HG02798 (cell line): ENCODE results near the gene DHX57.

Experiments
- ATAC-seq: cut with Tn5 transposase; IDR thresholded peaks from one replicate; pipeline ENCODE4 v1.9.1; 2021; ENCODE audit warnings: mild to moderate bottlenecking; ENCODE audit not compliant: unreplicated experiment, poor library complexity

The DHX57 gene

GRCh38 chr2:38875576-38876367 lies at the start of gene DHX57, which contains the start of gene MORN2:
Gene DHX57, minus strand, starts transcription at chr2:38875934. Its CDS starts 7,529 bp downstream, at chr2:38868405.
Gene MORN2, plus strand, starts transcription at chr2:38875976.
- peak; percentile 100 for ATAC-seq

GRCh38 chr2:38922902-38923301 lies 47.2 kb upstream of the DHX57 start:
- ATAC-seq, result no peak

GRCh38 chr2:38922389-38922788 lies 46.7 kb upstream of the DHX57 start:
- ATAC-seq, result no peak

GRCh38 chr2:38912619-38913018 lies 36.9 kb upstream of the DHX57 start:
- ATAC-seq, result no peak

- no peak for ATAC-seq
Observed at GRCh38 chr2:38911191-38911590, 35.5 kb upstream of the DHX57 start.

GRCh38 chr2:38909872-38910271 lies 34.1 kb upstream of the DHX57 start:
- ATAC-seq, result no peak

- peak; percentile 87 for ATAC-seq
Observed at GRCh38 chr2:38907743-38908562, 32.2 kb upstream of the DHX57 start.

GRCh38 chr2:38907242-38907641 lies 31.5 kb upstream of the DHX57 start:
- ATAC-seq, result no peak

GRCh38 chr2:38905251-38905650 lies 29.5 kb upstream of the DHX57 start:
- ATAC-seq, result no peak

GRCh38 chr2:38900726-38901125 lies 25.0 kb upstream of the DHX57 start:
- ATAC-seq, result no peak

- ATAC-seq, result no peak
Observed at GRCh38 chr2:38898256-38898655, 22.5 kb upstream of the DHX57 start.

- ATAC-seq, result no peak
Observed at GRCh38 chr2:38892819-38893218, 17.1 kb upstream of the DHX57 start.

GRCh38 chr2:38889575-38889974 lies 13.8 kb upstream of the DHX57 start, which contains the start of gene ARHGEF33:
Gene ARHGEF33, plus strand, starts transcription at chr2:38889875. Its CDS starts 29,573 bp downstream, at chr2:38919448.
- no peak for ATAC-seq

- ATAC-seq, result no peak
Observed at GRCh38 chr2:38889045-38889444, 13.3 kb upstream of the DHX57 start.

GRCh38 chr2:38887902-38888554 lies 12.3 kb upstream of the DHX57 start:
- no peak for ATAC-seq

- ATAC-seq, result no peak
Observed at GRCh38 chr2:38887347-38887746, 11.6 kb upstream of the DHX57 start.

- ATAC-seq, result no peak
Observed at GRCh38 chr2:38886063-38886462, 10.3 kb upstream of the DHX57 start.

GRCh38 chr2:38876407-38876806 lies 673 bp upstream of the DHX57 start:
- ATAC-seq, result no peak

- ATAC-seq, result no peak
Observed at GRCh38 chr2:38875227-38875575, 533 bp downstream of the DHX57 start.

GRCh38 chr2:38873763-38874162 lies 2.0 kb downstream of the DHX57 start:
- ATAC-seq, result no peak

GRCh38 chr2:38871432-38871831 lies 4.3 kb downstream of the DHX57 start:
- ATAC-seq, result no peak
